Activated CD4-positive, alpha-beta T cell treated with anti-CD3 and anti-CD28 coated beads, Interleukin-2, amount 50 U/mL, for 24 hours (primary cell): ENCODE data around the gene FCSK.

ENCODE experiments used
- DNase-seq, 2 donors: peaks; one replicate each; pipeline ENCODE4 v3.0.0-alpha.2; 2020; ENCODE audit warnings: low read depth in 1 of 2, low spot score in 1 of 2

Gene FCSK

GRCh38 chr16:70476272-70477020, 22.1 kb downstream of the FCSK start:
- DNase-seq: peak; percentile 7 to 56

- no peak for DNase-seq
These were observed 23.8 kb downstream of the FCSK start for GRCh38 chr16:70478169-70478568.

- DNase-seq: no peak
These were observed 24.5 kb downstream of the FCSK start for GRCh38 chr16:70478912-70479341.

- no peak for DNase-seq
These were observed 26.0 kb downstream of the FCSK start for GRCh38 chr16:70480127-70481105.

- no peak for DNase-seq
These were observed 27.6 kb downstream of the FCSK start for GRCh38 chr16:70481929-70482536.

- DNase-seq: no peak
These were observed 28.2 kb downstream of the FCSK start for GRCh38 chr16:70482624-70483023.

- DNase-seq: no peak
These were observed 29.0 kb downstream of the FCSK start for GRCh38 chr16:70483426-70483825.

GRCh38 chr16:70484867-70485266, 30.5 kb downstream of the FCSK start:
- DNase-seq: no peak

- no peak for DNase-seq
These were observed 35.9 kb downstream of the FCSK start for GRCh38 chr16:70490261-70490660.

GRCh38 chr16:70493802-70494201, 39.4 kb downstream of the FCSK start:
- DNase-seq: no peak

- DNase-seq: no peak
These were observed 39.9 kb downstream of the FCSK start for GRCh38 chr16:70494202-70494770.

GRCh38 chr16:70494777-70495176, 40.4 kb downstream of the FCSK start:
- no peak for DNase-seq

- DNase-seq: no peak
These were observed 41.2 kb downstream of the FCSK start for GRCh38 chr16:70495425-70496182.

GRCh38 chr16:70496513-70496912, 42.1 kb downstream of the FCSK start:
- no peak for DNase-seq

- DNase-seq: no peak
These were observed 54.4 kb downstream of the FCSK start for GRCh38 chr16:70508752-70509151.

GRCh38 chr16:70510216-70510615, 55.8 kb downstream of the FCSK start:
- DNase-seq: no peak

GRCh38 chr16:70511833-70512232, 57.4 kb downstream of the FCSK start:
- DNase-seq: no peak

GRCh38 chr16:70512456-70512855, 58.1 kb downstream of the FCSK start:
- no peak for DNase-seq

- no peak for DNase-seq
These were observed 66.4 kb downstream of the FCSK start for GRCh38 chr16:70520612-70521297.
